Liver (tissue), 9 donors: ENCODE data around the gene FAM83G. TPM values are rescaled to one million over a fixed set of nuclear protein-coding genes. Genes with fewer than 3 reads are reported as not detected.

ENCODE experiments used
- DNase-seq: peaks from one replicate; pipeline ENCODE4 v3.0.0-alpha.2; 2017; ENCODE audit warnings: low spot score
- H3K27ac ChIP-seq, 2 donors: one replicate each; pipeline ENCODE4 v1.7.0; 2013; ENCODE audit warnings: inconsistent platforms in 2 of 2, low read length in 2 of 2, control low read depth in 1 of 2, low read depth in 1 of 2, mild to moderate bottlenecking in 1 of 2
- H3K27me3 ChIP-seq, 4 donors: one replicate each; pipeline versions ENCODE4 v1.6.1 to v1.7.0; 2013; ENCODE audit warnings: low read length in 3 of 4, inconsistent platforms in 1 of 4, mild to moderate bottlenecking in 1 of 4, moderate library complexity in 1 of 4; ENCODE audit not compliant: control insufficient read depth in 4 of 4, insufficient read depth in 4 of 4
- H3K36me3 ChIP-seq, 4 donors: one replicate each; pipeline versions ENCODE4 v1.6.1 to v1.7.0; 2013; ENCODE audit warnings: low read length in 3 of 4, mild to moderate bottlenecking in 3 of 4, low read depth in 1 of 4, moderate library complexity in 1 of 4; ENCODE audit not compliant: control insufficient read depth in 4 of 4, insufficient read depth in 3 of 4
- H3K4me1 ChIP-seq, 4 donors: one replicate each; pipeline versions ENCODE4 v1.6.1 to v1.7.0; 2013; ENCODE audit warnings: low read length in 3 of 4, mild to moderate bottlenecking in 3 of 4, moderate library complexity in 1 of 4; ENCODE audit not compliant: control insufficient read depth in 4 of 4, insufficient read depth in 4 of 4
- H3K4me3 ChIP-seq, 3 donors: one replicate each; pipeline versions ENCODE4 v1.6.1 to v1.7.0; 2013; ENCODE audit warnings: low read length in 3 of 3, control low read depth in 1 of 3, low read depth in 1 of 3, mild to moderate bottlenecking in 1 of 3
- H3K9ac ChIP-seq, 2 donors: one replicate each; pipeline ENCODE4 v1.7.0; 2013; ENCODE audit warnings: low read length in 2 of 2, mild to moderate bottlenecking in 2 of 2, moderate library complexity in 2 of 2, control low read depth in 1 of 2, low read depth in 1 of 2
- H3K9me3 ChIP-seq, 4 donors: one replicate each; pipeline versions ENCODE4 v1.6.1 to v1.7.0; 2013; ENCODE audit warnings: low read length in 3 of 4; ENCODE audit not compliant: control insufficient read depth in 4 of 4
- CTCF ChIP-seq: fragments of 150-350 bp; IDR thresholded peaks from 2 replicates; pipeline ENCODE4 v1.5.1; 2017; ENCODE audit warnings: improper control_type of control experiment, low read depth, low read length; ENCODE audit not compliant: missing input control
- EGR1 ChIP-seq, 2 donors: IDR thresholded peaks; 2 replicates each; pipeline ENCODE4 v1.6.1; 2016 to 2018; ENCODE audit warnings: antibody characterized with exemption in 2 of 2, low read depth in 2 of 2
- FOXA1 ChIP-seq: IDR thresholded peaks from 2 replicates; pipeline ENCODE4 v1.6.1; 2016; ENCODE audit warnings: antibody characterized with exemption
- FOXA2 ChIP-seq: IDR thresholded peaks from 2 replicates; pipeline ENCODE4 v1.6.1; 2016; ENCODE audit warnings: antibody characterized with exemption
- GABPA ChIP-seq, 2 donors: IDR thresholded peaks in 1 of 2; conservative IDR thresholded peaks in 1 of 2; 2 replicates each; pipeline ENCODE4 v1.6.1; 2016; ENCODE audit warnings: antibody characterized with exemption in 2 of 2, mild to moderate bottlenecking in 1 of 2, moderate library complexity in 1 of 2
- HNF4A ChIP-seq, 2 donors: conservative IDR thresholded peaks; 2 replicates each; pipeline ENCODE4 v1.6.1; 2016; ENCODE audit warnings: antibody characterized with exemption in 2 of 2, mild to moderate bottlenecking in 2 of 2
- HNF4G ChIP-seq: IDR thresholded peaks from 2 replicates; pipeline ENCODE4 v1.6.1; 2016; ENCODE audit warnings: antibody characterized with exemption
- JUND ChIP-seq, 2 donors: IDR thresholded peaks; 2 replicates each; pipeline ENCODE4 v1.6.1; 2016; ENCODE audit warnings: antibody characterized with exemption in 2 of 2
- NR2F2 ChIP-seq: IDR thresholded peaks from 2 replicates; pipeline ENCODE4 v1.6.1; 2016; ENCODE audit warnings: antibody characterized with exemption
- RAD21 ChIP-seq, 2 donors: IDR thresholded peaks; 2 replicates each; pipeline ENCODE4 v1.6.1; 2016; ENCODE audit warnings: antibody characterized with exemption in 2 of 2, mild to moderate bottlenecking in 2 of 2
- REST ChIP-seq: IDR thresholded peaks from 2 replicates; pipeline ENCODE4 v1.6.1; 2016; ENCODE audit warnings: antibody characterized with exemption, mild to moderate bottlenecking
- RXRA ChIP-seq, 2 donors: IDR thresholded peaks; 2 replicates each; pipeline ENCODE4 v1.6.1; 2017 to 2018; ENCODE audit warnings: antibody characterized with exemption in 2 of 2, mild to moderate bottlenecking in 1 of 2
- SP1 ChIP-seq: IDR thresholded peaks from 2 replicates; pipeline ENCODE4 v1.6.1; 2018; ENCODE audit warnings: antibody characterized with exemption, mild to moderate bottlenecking
- TAF1 ChIP-seq: conservative IDR thresholded peaks from 2 replicates; pipeline ENCODE4 v1.6.1; 2016; ENCODE audit warnings: antibody characterized with exemption, mild to moderate bottlenecking
- YY1 ChIP-seq: IDR thresholded peaks from 2 replicates; pipeline ENCODE4 v1.6.1; 2016; ENCODE audit warnings: antibody characterized with exemption, mild to moderate bottlenecking
- ZBTB33 ChIP-seq: IDR thresholded peaks from 2 replicates; pipeline ENCODE4 v1.6.1; 2016; ENCODE audit warnings: antibody characterized with exemption
- WGBS: extraction: QIAGEN DNeasy Blood & Tissue Kit; methylation state at CpG from one replicate; pipeline ENCODE4 v1.1.7; 2013; 5-methylcytosine and 5-hydroxymethylcytosine counted together
- polyA plus RNA-seq, 2 donors: library from polyadenylated mRNA; stranded (reverse) in 1 of 2; unstranded in 1 of 2; fragments of 200-250 nt in 1 of 2; fragments of >200 nt in 1 of 2; fragmentation: Nextera tagmentation in 1 of 2; extraction: Ambion mirVana in 1 of 2; gene quantifications; one replicate each; pipeline versions ENCODE4 v1.2.1 to v1.2.3, GENCODE V29; 2013 to 2015
- total RNA-seq, 2 donors: library from RNA; depleted of rRNA; stranded (reverse); fragments of >200 nt; gene quantifications; one replicate each; pipeline ENCODE4 v1.2.3, GENCODE V29; 2014
- TF ChIP-seq, protein P1 (sequence below): IDR thresholded peaks from 2 replicates; pipeline ENCODE4 v1.6.1; 2016; ENCODE audit warnings: antibody characterized with exemption
- TF ChIP-seq, protein P2 (sequence below): IDR thresholded peaks from 2 replicates; pipeline ENCODE4 v1.6.1; 2016; ENCODE audit warnings: antibody characterized with exemption
- donor health status: healthy.
- donor health status: healthy.
- donor health status: healthy.
- donor health status: healthy.
- donor health status: healthy.

Gene FAM83G
- total and polyA plus RNA-seq, 4 donors = 5.2 to 25.0 (median 11.5) TPM

DNA sequence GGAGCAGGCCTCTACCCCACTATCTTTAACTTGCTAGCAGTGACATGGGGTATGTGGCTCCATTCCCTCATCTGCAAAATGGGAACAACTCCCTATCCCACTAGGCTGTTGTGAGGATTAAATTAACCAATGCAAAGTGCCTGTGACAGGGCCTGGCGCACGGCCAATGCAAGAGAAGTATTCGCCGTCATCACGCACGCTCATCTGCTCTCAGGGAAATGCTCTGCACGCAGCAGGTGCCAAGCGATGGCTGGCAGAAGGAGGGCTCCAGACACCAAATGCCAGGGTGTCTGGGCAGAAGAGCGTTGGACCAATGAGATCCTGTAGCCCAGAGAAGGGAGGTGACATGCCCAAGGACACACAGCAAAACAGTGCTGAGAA is 17.3 kb downstream of the FAM83G start:
- Histone ChIP-seq H3K36me3 (peaks cover 0 to 5% (median 2%) of the 10 kb centered on the region in 4 donors), H3K27me3 (no peaks in the 10 kb centered on the region), H3K27ac (peak overlapping the region in 1 of 2 donors; percentile 58)

More for the DNA sequence above, 17.3 kb downstream of the FAM83G start:
- Histone ChIP-seq H3K9me3 (no peaks in the 10 kb centered on the region), H3K4me1 (peaks cover 21 to 63% (median 45%) of the 10 kb centered on the region in 4 donors), H3K4me3 (no peak overlapping the region), H3K9ac (no peak overlapping the region)
- TF ChIP-seq, protein P1, sequence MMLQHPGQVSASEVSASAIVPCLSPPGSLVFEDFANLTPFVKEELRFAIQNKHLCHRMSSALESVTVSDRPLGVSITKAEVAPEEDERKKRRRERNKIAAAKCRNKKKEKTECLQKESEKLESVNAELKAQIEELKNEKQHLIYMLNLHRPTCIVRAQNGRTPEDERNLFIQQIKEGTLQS = no peak
- TF ChIP-seq FOXA2 (no peak), RXRA (IDR thresholded peaks at IDR 0.05) (no peak), YY1 (no peak), ZBTB33 (no peak), NR2F2 (no peak), TAF1 (no peak), FOXA1 (no peak), EGR1 (IDR thresholded peaks at IDR 0.05; ENCODE audit: low read depth in 2 of 2) (no peak), SP1 (no peak), GABPA (IDR thresholded peaks at IDR 0.05 in 1 of 2, conservative IDR thresholded peaks at IDR 0.05 in 1 of 2) (no peak), CTCF (no peak), HNF4A (conservative IDR thresholded peaks at IDR 0.05) (no peak), REST (no peak), JUND (IDR thresholded peaks at IDR 0.05) (no peak), HNF4G (no peak), RAD21 (IDR thresholded peaks at IDR 0.05) (no peak)
- TF ChIP-seq, protein P2, sequence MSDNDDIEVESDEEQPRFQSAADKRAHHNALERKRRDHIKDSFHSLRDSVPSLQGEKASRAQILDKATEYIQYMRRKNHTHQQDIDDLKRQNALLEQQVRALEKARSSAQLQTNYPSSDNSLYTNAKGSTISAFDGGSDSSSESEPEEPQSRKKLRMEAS = no peak
- no peak for DNase-seq
- WGBS = 91% methylated on average over 9 of the region's 9 CpGs
